WTC11 (cell line): ENCODE results near the gene ITGA1.

Source experiments
- JUN ChIP-seq: sonication (generic); formaldehyde crosslinking; IDR thresholded peaks from 2 replicates; pipeline ENCODE4 v1.8.0; 2023; ENCODE audit warnings: mild to moderate bottlenecking, missing genetic modification reagents
- ZNF138 ChIP-seq: sonication (generic); formaldehyde crosslinking; conservative IDR thresholded peaks from 2 replicates; pipeline ENCODE4 v1.8.1; 2022; ENCODE audit warnings: mild to moderate bottlenecking, moderate library complexity, missing genetic modification reagents
- ZNF416 ChIP-seq: fragments of 250-450 bp; sonication (Bioruptor Pico); IDR thresholded peaks from 2 replicates; pipeline ENCODE4 v1.9.0; 2021; ENCODE audit warnings: mild to moderate bottlenecking, inconsistent platforms
- TF ChIP-seq, protein P1 (sequence below): sonication (generic); formaldehyde crosslinking; conservative IDR thresholded peaks from 2 replicates; pipeline ENCODE4 v1.8.1; 2022; ENCODE audit warnings: mild to moderate bottlenecking, missing genetic modification reagents
- TF ChIP-seq, protein P2 (sequence below): fragments of 200-600 bp; IDR thresholded peaks from 2 replicates; pipeline ENCODE4 v1.8.0; 2022; ENCODE audit warnings: antibody characterized with exemption

DNA sequence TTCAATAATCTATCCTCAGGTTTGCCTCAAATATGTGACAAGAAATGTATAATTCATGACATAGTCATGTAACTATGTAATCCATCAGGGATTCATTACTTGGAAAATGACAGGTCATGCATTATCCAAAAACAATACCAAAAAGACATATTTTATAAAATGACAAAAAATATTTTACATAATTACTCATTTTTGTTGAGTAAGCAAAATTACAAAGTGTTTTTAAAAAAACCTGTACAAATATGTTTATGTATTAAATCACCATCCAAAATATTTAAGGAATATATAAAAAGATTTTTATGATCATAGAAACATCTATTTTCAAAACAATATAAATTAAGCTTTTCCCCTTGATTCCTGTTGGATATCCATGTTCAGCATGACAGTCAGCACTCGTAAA, 164.8 kb downstream of the ITGA1 start:
- no peak for TF ChIP-seq ZNF416 (CRISPR knock-in tag)
- TF ChIP-seq, protein P1, sequence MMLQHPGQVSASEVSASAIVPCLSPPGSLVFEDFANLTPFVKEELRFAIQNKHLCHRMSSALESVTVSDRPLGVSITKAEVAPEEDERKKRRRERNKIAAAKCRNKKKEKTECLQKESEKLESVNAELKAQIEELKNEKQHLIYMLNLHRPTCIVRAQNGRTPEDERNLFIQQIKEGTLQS (CRISPR knock-in tag): no peak
- no peak for TF ChIP-seq ZNF138
- TF ChIP-seq, protein P2, sequence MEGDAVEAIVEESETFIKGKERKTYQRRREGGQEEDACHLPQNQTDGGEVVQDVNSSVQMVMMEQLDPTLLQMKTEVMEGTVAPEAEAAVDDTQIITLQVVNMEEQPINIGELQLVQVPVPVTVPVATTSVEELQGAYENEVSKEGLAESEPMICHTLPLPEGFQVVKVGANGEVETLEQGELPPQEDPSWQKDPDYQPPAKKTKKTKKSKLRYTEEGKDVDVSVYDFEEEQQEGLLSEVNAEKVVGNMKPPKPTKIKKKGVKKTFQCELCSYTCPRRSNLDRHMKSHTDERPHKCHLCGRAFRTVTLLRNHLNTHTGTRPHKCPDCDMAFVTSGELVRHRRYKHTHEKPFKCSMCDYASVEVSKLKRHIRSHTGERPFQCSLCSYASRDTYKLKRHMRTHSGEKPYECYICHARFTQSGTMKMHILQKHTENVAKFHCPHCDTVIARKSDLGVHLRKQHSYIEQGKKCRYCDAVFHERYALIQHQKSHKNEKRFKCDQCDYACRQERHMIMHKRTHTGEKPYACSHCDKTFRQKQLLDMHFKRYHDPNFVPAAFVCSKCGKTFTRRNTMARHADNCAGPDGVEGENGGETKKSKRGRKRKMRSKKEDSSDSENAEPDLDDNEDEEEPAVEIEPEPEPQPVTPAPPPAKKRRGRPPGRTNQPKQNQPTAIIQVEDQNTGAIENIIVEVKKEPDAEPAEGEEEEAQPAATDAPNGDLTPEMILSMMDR: no peak
- TF ChIP-seq JUN (CRISPR knock-in tag): no peak
